CD4-positive, alpha-beta T cell (primary cell): ENCODE measurements around the gene TMEM170B. TPM values are rescaled to one million over a fixed set of nuclear protein-coding genes. Genes with fewer than 3 reads are reported as not detected.

Source experiments
- ATAC-seq: fragments of 200-7000 bp; cut with Tn5 transposase; one replicate; pipeline ENCODE4 v1.10.0; 2022; ENCODE audit warnings: mild to moderate bottlenecking; ENCODE audit not compliant: poor library complexity
- CTCF ChIA-PET: fragments of 350-600 bp; sonication (Branson Sonifier 250); formaldehyde crosslinking; loops from one replicate; lab custom pipeline; 2021; ENCODE audit warnings: antibody characterized with exemption, inconsistent platforms; lab: Charles Lee
- POLR2A ChIA-PET: fragments of 350-600 bp; sonication (Branson Sonifier 250); formaldehyde crosslinking; loops from one replicate; lab custom pipeline; 2021; ENCODE audit warnings: antibody characterized with exemption, inconsistent platforms; lab: Charles Lee
- DNase-seq, 14 experiments: peaks; one replicate each; pipeline ENCODE4 v3.0.0-alpha.2; 2013 to 2020; ENCODE audit warnings: mixed read lengths in 2 of 14
- H3K27ac ChIP-seq, 2 donors: one replicate each; pipeline versions ENCODE4 v1.5.1 to v1.7.0; 2013; ENCODE audit warnings: low read length in 2 of 2, low read depth in 1 of 2, mild to moderate bottlenecking in 1 of 2
- H3K27me3 ChIP-seq, 2 experiments: 1 replicate in 1 of 2; 2 replicates in 1 of 2; pipeline versions ENCODE4 v1.6.1 to v1.7.0; 2013; ENCODE audit warnings: low read length in 2 of 2, control low read depth in 1 of 2, mild to moderate bottlenecking in 1 of 2, moderate library complexity in 1 of 2; ENCODE audit not compliant: insufficient read depth in 2 of 2, control insufficient read depth in 1 of 2
- H3K36me3 ChIP-seq: one replicate; pipeline ENCODE4 v1.6.1; 2013; ENCODE audit warnings: low read length, control low read depth; ENCODE audit not compliant: insufficient read depth
- H3K4me1 ChIP-seq: one replicate; pipeline ENCODE4 v1.6.1; 2013; ENCODE audit warnings: low read length, control low read depth; ENCODE audit not compliant: insufficient read depth
- H3K4me3 ChIP-seq: one replicate; pipeline ENCODE4 v1.5.1; 2013; ENCODE audit warnings: mild to moderate bottlenecking, low read length, moderate library complexity
- H3K9me3 ChIP-seq, 2 experiments: 1 replicate in 1 of 2; 2 replicates in 1 of 2; pipeline versions ENCODE4 v1.6.1 to v1.7.0; 2013; ENCODE audit warnings: low read length in 2 of 2, mild to moderate bottlenecking in 2 of 2, control low read depth in 1 of 2, moderate library complexity in 1 of 2; ENCODE audit not compliant: control insufficient read depth in 1 of 2, insufficient read depth in 1 of 2
- H3K27ac Mint-ChIP-seq: one replicate; pipeline ENCODE4 v1.8.0; 2020; ENCODE audit warnings: mixed read lengths
- H3K27me3 Mint-ChIP-seq: one replicate; pipeline ENCODE4 v1.8.0; 2021; ENCODE audit warnings: mixed read lengths
- H3K36me3 Mint-ChIP-seq: one replicate; pipeline ENCODE4 v1.8.0; 2021; ENCODE audit warnings: low read depth, mixed read lengths
- H3K4me1 Mint-ChIP-seq: one replicate; pipeline ENCODE4 v1.8.0; 2021; ENCODE audit warnings: low read depth, mixed read lengths
- H3K4me3 Mint-ChIP-seq: one replicate; pipeline ENCODE4 v1.8.0; 2020; ENCODE audit warnings: mild to moderate bottlenecking, mixed read lengths
- H3K9me3 Mint-ChIP-seq: one replicate; pipeline ENCODE4 v1.8.0; 2020; ENCODE audit warnings: mixed read lengths
- intact Hi-C, 2 experiments: fragments of 100-400 bp; cut with DNase I in 1 of 2; cut with micrococcal nuclease in 1 of 2; formaldehyde crosslinking; loops; one replicate each; pipeline versions ENCODE4 v1.15.1 to v1.9.0; 2023 to 2025; cut with DNase I, micrococcal nuclease
- total RNA-seq, 174 experiments: library from RNA in 2 of 174; stranded (reverse) in 2 of 174; gene quantifications; one replicate each; pipeline ENCODE4 v1.2.3 and lab custom pipeline; 2021 to 2026
- TF ChIP-seq, protein P1 (sequence below): fragments of 200-600 bp; IDR thresholded peaks from one replicate; pipeline ENCODE4 v1.8.0; 2022; ENCODE audit warnings: antibody characterized with exemption, mild to moderate bottlenecking

The TMEM170B gene
- total RNA-seq, 2 experiments from 2014 or later: 1.9 to 2.1 TPM

DNA sequence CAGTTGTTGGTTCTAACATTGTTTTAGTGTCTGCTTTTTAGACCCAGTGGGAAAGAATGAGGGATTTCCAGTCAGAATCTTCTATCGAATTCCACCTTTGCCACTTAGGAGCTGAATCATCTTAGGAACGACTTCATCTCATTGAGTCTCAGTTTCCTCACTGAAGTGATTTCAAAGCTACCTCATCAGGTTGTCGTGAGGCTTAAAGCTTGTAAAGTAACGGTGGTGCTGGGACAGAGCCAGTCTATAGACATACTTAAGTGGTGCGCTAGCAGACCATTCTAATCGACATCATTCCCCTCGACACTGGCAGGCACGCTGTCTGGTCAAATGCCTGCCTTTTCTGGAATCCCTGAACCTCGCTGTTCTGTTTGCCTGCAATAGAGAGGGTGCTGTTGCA is 55.5 kb downstream of the TMEM170B start:
- CTCF ChIA-PET: no interaction called here
- H3K27me3 ChIP-seq: peaks cover 0 to 2% of the 10 kb centered on the region in 2 experiments
- no peaks in the 10 kb centered on the region for H3K4me1 ChIP-seq
- Mint-ChIP-seq H3K27ac (no peak overlapping the region), H3K27me3 (peaks cover 10% of the 10 kb centered on the region), H3K4me1 (no peaks in the 10 kb centered on the region), H3K4me3 (no peak overlapping the region), H3K9me3 (no peaks in the 10 kb centered on the region), H3K36me3 (no peaks in the 10 kb centered on the region)
- H3K9me3 ChIP-seq: no peaks in the 10 kb centered on the region
- no peak overlapping the region for H3K4me3 ChIP-seq
- TF ChIP-seq, protein P1, sequence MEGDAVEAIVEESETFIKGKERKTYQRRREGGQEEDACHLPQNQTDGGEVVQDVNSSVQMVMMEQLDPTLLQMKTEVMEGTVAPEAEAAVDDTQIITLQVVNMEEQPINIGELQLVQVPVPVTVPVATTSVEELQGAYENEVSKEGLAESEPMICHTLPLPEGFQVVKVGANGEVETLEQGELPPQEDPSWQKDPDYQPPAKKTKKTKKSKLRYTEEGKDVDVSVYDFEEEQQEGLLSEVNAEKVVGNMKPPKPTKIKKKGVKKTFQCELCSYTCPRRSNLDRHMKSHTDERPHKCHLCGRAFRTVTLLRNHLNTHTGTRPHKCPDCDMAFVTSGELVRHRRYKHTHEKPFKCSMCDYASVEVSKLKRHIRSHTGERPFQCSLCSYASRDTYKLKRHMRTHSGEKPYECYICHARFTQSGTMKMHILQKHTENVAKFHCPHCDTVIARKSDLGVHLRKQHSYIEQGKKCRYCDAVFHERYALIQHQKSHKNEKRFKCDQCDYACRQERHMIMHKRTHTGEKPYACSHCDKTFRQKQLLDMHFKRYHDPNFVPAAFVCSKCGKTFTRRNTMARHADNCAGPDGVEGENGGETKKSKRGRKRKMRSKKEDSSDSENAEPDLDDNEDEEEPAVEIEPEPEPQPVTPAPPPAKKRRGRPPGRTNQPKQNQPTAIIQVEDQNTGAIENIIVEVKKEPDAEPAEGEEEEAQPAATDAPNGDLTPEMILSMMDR: no peak
- POLR2A ChIA-PET: no interaction called here
- no peak for DNase-seq
- intact Hi-C loops: no loop called here
- no peaks in the 10 kb centered on the region for H3K36me3 ChIP-seq
- no peak for ATAC-seq
- no peak overlapping the region for H3K27ac ChIP-seq

DNA sequence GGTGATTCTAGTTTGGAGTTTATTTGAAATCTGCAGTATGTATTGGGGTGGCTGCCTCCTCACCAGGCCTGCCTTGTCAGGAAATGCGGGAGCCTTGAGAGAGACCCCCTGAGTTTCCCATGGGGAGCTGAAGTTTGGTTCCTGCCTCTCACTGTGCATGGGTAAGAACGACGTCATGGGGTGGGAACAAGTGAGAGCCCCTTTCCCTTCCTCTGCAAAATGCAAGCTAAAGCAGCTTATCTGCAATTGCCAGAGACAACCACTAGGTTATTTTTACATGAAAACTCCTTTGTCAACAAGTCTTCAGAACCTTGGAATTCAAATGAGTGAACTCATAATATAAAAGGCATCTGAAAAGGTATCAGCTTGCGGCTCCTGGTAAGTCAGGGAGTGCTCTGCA is 58.4 kb downstream of the TMEM170B start:
- Mint-ChIP-seq H3K36me3 (no peaks in the 10 kb centered on the region), H3K4me1 (no peaks in the 10 kb centered on the region), H3K4me3 (no peak overlapping the region), H3K27me3 (peaks cover 10% of the 10 kb centered on the region), H3K27ac (no peak overlapping the region), H3K9me3 (no peaks in the 10 kb centered on the region)
- ATAC-seq (no peak), DNase-seq (no peak)
- POLR2A ChIA-PET: no interaction called here
- intact Hi-C loops: no loop called here
- Histone ChIP-seq H3K4me3 (no peak overlapping the region), H3K9me3 (no peaks in the 10 kb centered on the region), H3K36me3 (no peaks in the 10 kb centered on the region), H3K27me3 (peaks cover 0 to 2% of the 10 kb centered on the region in 2 experiments), H3K4me1 (no peaks in the 10 kb centered on the region), H3K27ac (no peak overlapping the region)
- CTCF ChIA-PET: no interaction called here
- TF ChIP-seq, protein P1: no peak

DNA sequence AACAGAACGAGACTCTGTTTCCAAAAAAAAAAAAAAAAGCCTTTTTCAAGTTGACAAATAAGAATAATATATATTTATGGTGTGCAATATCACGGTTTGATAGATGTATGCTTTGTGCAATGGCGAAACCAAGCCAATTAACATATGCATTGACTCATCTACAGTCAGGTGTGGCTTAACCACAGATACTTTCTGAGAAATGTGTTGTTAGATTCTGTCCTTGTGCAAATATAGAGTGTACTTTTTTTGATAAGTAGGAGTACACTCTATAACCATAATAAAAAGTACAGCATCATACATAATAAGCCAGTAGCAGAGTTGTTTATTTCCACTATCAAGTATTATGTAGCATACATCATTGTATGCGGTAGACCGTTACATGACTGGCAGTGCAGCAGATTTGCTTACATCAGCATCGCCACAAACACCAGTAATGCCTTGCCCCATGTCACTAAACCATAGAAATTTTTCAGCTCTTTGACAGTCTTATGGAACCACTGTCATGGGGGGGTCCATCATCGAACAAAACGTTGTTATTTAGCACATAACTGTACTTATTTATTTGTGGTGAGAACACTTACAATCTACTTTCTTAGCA is 59.2 kb downstream of the TMEM170B start:
- no peak for ATAC-seq
- H3K4me3 ChIP-seq: no peak overlapping the region

More for the DNA sequence above, 59.2 kb downstream of the TMEM170B start:
- Mint-ChIP-seq H3K27me3 (peaks cover 10% of the 10 kb centered on the region), H3K27ac (no peak overlapping the region), H3K9me3 (no peaks in the 10 kb centered on the region), H3K4me3 (no peak overlapping the region), H3K36me3 (no peaks in the 10 kb centered on the region), H3K4me1 (no peaks in the 10 kb centered on the region)
- no peak for DNase-seq
- intact Hi-C loops: no loop called here
- peaks cover 0 to 2% of the 10 kb centered on the region in 2 experiments for H3K27me3 ChIP-seq
- ChIA-PET CTCF (no interaction called here), POLR2A (no interaction called here)
- H3K27ac ChIP-seq: no peak overlapping the region
- TF ChIP-seq, protein P1: no peak
- H3K4me1 ChIP-seq: no peaks in the 10 kb centered on the region
- no peaks in the 10 kb centered on the region for H3K36me3 ChIP-seq
- H3K9me3 ChIP-seq: no peaks in the 10 kb centered on the region
